Measurements from ENCODE around the gene DNM2.

DNA sequence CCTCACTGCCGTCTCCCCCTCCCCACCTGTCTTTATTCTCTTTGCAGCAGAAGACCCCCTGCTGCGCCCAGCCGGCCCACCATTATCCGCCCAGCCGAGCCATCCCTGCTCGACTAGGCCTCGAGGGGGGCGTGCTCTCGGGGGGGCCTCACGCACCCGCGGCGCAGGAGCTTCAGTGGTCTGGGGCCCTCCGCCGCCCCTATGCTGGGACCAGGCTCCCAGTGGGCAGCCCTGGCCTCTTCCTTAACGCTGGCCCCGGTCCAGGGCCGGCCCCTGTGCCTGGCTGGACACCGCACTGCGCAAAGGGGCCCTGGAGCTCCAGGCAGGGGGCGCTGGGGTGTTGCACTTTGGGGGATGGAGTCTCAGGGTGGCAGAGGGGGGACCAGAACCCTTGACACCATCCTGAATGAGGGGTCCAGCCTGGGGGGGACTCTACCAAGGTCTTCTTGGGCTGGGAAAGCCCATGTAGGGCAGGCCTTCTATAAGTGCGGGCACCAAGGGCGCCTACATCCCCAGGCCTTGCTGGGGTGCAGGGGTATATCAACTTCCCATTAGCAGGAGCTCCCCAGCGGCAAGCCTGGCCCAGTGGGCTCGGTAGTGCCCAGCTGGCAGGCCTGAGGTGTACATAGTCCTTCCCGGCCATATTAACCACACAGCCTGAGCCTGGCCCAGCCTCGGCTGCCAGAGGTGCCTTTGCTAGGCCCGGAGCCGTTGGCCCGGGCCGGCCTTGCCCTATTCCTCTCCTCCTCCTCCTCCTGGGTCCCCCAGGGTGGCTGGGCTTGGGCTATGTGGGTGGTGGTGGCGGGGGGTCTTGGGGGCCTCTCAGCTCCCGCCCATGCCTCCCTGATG, 113.3 kb downstream of the DNM2 start:
- TF ChIP-seq, protein P1, sequence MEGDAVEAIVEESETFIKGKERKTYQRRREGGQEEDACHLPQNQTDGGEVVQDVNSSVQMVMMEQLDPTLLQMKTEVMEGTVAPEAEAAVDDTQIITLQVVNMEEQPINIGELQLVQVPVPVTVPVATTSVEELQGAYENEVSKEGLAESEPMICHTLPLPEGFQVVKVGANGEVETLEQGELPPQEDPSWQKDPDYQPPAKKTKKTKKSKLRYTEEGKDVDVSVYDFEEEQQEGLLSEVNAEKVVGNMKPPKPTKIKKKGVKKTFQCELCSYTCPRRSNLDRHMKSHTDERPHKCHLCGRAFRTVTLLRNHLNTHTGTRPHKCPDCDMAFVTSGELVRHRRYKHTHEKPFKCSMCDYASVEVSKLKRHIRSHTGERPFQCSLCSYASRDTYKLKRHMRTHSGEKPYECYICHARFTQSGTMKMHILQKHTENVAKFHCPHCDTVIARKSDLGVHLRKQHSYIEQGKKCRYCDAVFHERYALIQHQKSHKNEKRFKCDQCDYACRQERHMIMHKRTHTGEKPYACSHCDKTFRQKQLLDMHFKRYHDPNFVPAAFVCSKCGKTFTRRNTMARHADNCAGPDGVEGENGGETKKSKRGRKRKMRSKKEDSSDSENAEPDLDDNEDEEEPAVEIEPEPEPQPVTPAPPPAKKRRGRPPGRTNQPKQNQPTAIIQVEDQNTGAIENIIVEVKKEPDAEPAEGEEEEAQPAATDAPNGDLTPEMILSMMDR (IDR thresholded peaks at IDR 0.05; ENCODE audit: low read depth, low read length) = no peak
- no peak for TF ChIP-seq EZH2phosphoT487 (IDR thresholded peaks at IDR 0.05; ENCODE audit: low read depth)

Measured in OCI-LY3 (cell line).